BLaER1 (cell line): ENCODE data around the gene SPEM2.

Source experiments
- H3K27ac ChIP-seq: shearing (Covaris generic); formaldehyde crosslinking; 2 replicates; pipeline ENCODE4 v1.8.1; 2022
- H3K27me3 ChIP-seq: shearing (Covaris generic); formaldehyde crosslinking; 2 replicates; pipeline ENCODE4 v1.8.1; 2022
- H3K36me3 ChIP-seq: shearing (Covaris generic); formaldehyde crosslinking; 2 replicates; pipeline ENCODE4 v1.8.1; 2022
- H3K4me1 ChIP-seq: shearing (Covaris generic); formaldehyde crosslinking; 2 replicates; pipeline ENCODE4 v1.8.1; 2022
- H3K4me2 ChIP-seq: shearing (Covaris generic); formaldehyde crosslinking; 2 replicates; pipeline ENCODE4 v1.8.1; 2022
- H3K4me3 ChIP-seq: shearing (Covaris generic); formaldehyde crosslinking; 2 replicates; pipeline ENCODE4 v1.8.1; 2022
- H3K9ac ChIP-seq: shearing (Covaris generic); formaldehyde crosslinking; 2 replicates; pipeline ENCODE4 v1.8.1; 2022
- H3K9me3 ChIP-seq: shearing (Covaris generic); formaldehyde crosslinking; 2 replicates; pipeline ENCODE4 v1.8.1; 2022
- H4K20me1 ChIP-seq: shearing (Covaris generic); formaldehyde crosslinking; 2 replicates; pipeline ENCODE4 v1.8.1; 2022
- Cebpa-rat ChIP-seq: shearing (Covaris generic); IDR thresholded peaks from 2 replicates; pipeline ENCODE4 v1.8.1; 2022

SPEM2 gene

DNA sequence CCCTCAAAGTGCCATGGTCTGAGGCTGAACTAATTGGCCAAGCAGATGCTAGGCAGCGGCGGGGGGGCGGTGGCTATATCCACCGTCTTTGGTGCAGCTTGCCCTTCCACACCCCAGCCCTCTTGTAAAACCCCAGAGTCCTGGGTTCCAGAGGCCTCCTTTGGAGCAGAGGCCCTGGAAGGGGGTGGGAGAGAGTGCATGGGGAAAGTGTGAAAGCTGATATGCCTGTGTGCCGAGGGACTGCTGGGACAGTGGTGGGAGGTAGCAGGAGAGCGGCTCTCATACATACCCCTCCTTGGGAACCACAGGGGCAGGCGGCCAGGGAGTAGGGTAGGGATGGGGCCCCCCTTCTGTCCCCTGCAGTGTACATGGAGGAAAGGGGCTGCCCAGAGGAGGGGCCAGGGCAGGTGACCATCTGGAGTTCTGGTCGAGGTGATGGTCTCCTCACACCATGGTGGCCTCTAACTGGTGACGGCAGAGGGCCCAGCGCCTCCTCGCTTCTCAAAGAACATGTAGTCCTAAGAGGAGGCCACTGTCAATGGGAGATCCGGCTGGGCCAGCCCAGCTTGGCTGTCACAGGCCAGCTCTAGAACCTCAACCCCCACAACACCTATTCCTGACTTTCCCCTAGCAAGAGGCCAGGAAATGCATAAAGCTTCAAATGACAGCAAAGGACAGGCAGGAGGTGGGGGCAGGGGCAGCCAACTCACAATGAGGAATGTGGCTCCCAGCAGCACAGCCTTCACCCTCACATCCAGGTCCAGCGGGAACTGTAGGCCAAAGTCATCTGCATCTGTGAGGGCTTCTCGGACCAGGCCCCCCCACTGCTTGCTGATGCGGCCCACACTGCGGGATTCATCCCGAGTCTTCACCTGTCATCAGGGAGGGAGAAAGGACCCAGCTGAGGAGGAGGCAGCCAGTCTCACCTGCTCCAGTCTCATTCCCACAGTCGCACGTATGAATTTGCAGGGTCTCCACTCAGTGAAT is 35.2 kb upstream of the SPEM2 start:
- Histone ChIP-seq H3K4me2 (no peak overlapping the region), H3K9ac (no peak overlapping the region), H4K20me1 (peaks cover 17% of the 10 kb centered on the region; the same call in 1 of the 2 replicates), H3K27ac (no peak overlapping the region), H3K27me3 (no peaks in the 10 kb centered on the region), H3K9me3 (no peaks in the 10 kb centered on the region), H3K4me3 (no peak overlapping the region), H3K36me3 (peaks cover 52% of the 10 kb centered on the region), H3K4me1 (peaks cover 34% of the 10 kb centered on the region)
- TF ChIP-seq Cebpa-rat, result no peak

DNA sequence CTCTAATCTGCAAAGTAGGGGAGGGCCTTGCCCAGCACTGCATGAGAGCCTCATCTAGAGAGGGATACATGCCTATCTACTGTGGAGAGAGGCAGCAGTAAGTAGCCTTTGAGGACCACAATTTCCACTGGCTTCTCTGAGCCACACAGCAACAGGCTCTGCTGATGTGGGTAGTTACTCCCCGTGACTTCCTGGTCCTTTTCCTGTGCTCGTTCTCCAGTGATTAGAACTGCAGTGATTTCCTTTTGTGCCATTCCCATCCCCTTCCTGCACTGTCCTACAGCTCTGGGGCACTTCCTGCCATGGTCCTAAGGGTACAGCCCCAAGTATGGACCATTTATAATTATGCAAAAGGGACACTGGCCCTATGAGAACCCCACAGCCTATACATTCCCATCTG is 34.1 kb upstream of the SPEM2 start:
- H4K20me1 ChIP-seq, result peaks cover 12% of the 10 kb centered on the region; the same call in 1 of the 2 replicates
- H3K4me1 ChIP-seq, result peaks cover 37% of the 10 kb centered on the region
- TF ChIP-seq Cebpa-rat, result no peak
- no peaks in the 10 kb centered on the region for H3K27me3 ChIP-seq
- peak overlapping the region; percentile 40 for H3K4me2 ChIP-seq
- peaks cover 52% of the 10 kb centered on the region for H3K36me3 ChIP-seq
- H3K4me3 ChIP-seq, result no peak overlapping the region
- no peak overlapping the region for H3K27ac ChIP-seq
- no peak overlapping the region for H3K9ac ChIP-seq
- no peaks in the 10 kb centered on the region for H3K9me3 ChIP-seq

GRCh38 chr17:7392696-7393612 is 32.5 kb upstream of the SPEM2 start:
- peak overlapping the region; percentile 88 for H3K27ac ChIP-seq
- no peak for TF ChIP-seq Cebpa-rat
- H3K9ac ChIP-seq, result peak overlapping the region; percentile 87
- 0 out of 2 replicates have a peak, but pooled peaks cover 7% of the 10 kb centered on the region for H4K20me1 ChIP-seq
- H3K4me3 ChIP-seq, result peak overlapping the region; percentile 90
- H3K4me2 ChIP-seq, result peak overlapping the region; percentile 97
- H3K9me3 ChIP-seq, result no peaks in the 10 kb centered on the region
- H3K27me3 ChIP-seq, result no peaks in the 10 kb centered on the region
- H3K36me3 ChIP-seq, result peaks cover 48% of the 10 kb centered on the region
- H3K4me1 ChIP-seq, result peaks cover 37% of the 10 kb centered on the region

DNA sequence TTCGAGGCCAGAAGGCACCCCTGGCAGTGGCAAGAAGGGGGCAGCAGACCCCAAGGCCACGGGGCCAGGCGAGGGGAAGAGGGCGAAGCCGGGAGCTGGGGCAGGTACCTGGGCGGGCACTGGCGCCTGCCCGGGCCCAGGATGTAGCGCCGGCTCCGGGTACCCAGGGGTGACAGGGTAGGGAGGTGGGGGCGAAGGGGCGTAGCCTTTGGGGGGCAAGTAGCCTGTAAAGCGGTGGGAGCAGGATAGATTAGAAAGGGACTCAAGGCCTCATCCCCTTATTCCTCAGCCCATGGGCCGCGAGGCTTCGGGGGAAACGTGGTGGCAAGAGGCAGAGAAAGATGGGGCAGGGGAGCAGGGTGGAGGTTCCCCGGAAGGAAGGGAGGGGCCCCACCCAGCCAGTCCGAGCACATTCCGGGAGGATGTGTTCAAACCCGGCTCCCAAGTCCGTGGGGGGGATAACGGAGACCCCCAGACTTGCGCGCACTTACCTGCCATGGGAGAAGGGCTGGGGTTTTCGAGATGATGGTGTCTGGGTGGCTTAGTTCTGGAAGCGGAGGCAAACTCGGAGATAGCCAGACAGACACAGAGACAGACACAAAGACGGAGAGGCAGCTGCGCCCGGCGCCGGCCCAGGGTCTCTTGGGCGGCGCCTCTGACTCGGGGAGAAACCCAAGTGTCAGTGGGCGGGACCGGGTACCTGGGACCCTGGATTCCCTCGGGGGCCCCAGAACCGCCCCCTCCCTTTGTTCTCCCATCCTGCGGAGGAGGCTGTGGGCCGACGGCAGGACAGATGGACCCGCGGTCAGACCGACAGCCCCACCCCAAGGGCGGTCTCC is 31.6 kb upstream of the SPEM2 start:
- Histone ChIP-seq H3K4me1 (peaks cover 32% of the 10 kb centered on the region), H3K27ac (peak overlapping the region; percentile 88), H3K27me3 (no peaks in the 10 kb centered on the region), H3K9ac (peak overlapping the region; percentile 87), H3K9me3 (no peaks in the 10 kb centered on the region), H3K36me3 (peaks cover 40% of the 10 kb centered on the region), H3K4me2 (peak overlapping the region; percentile 97), H3K4me3 (peak overlapping the region; percentile 90), H4K20me1 (0 out of 2 replicates have a peak, but pooled peaks cover 4% of the 10 kb centered on the region)
- TF ChIP-seq Cebpa-rat, result no peak

- TF ChIP-seq Cebpa-rat, result no peak
Observed at GRCh38 chr17:7394452-7395191, 30.8 kb upstream of the SPEM2 start, which contains the start of gene PLSCR3. PLSCR3 (minus strand) TSS chr17:7394525; CDS start chr17:7394110, 415 bp downstream.

GRCh38 chr17:7396147-7396546 is 29.3 kb upstream of the SPEM2 start:
- H3K27me3 ChIP-seq, result no peaks in the 10 kb centered on the region
- peaks cover 16% of the 10 kb centered on the region for H3K36me3 ChIP-seq
- no peak for TF ChIP-seq Cebpa-rat
- no peak overlapping the region for H3K4me3 ChIP-seq
- H4K20me1 ChIP-seq, result no peaks in the 10 kb centered on the region
- no peaks in the 10 kb centered on the region for H3K9me3 ChIP-seq
- H3K4me2 ChIP-seq, result no peak overlapping the region
- no peak overlapping the region for H3K27ac ChIP-seq
- peaks cover 23% of the 10 kb centered on the region for H3K4me1 ChIP-seq
- H3K9ac ChIP-seq, result no peak overlapping the region

More at GRCh38 chr17:7394452-7395191, 30.8 kb upstream of the SPEM2 start, which contains the start of gene PLSCR3:
- Histone ChIP-seq H3K9ac (peak within 1 kb of the TSS; percentile 87), H4K20me1 (no peaks in the 10 kb centered on the region), H3K4me2 (peak within 1 kb of the TSS; percentile 97), H3K36me3 (peaks cover 32% of the 10 kb centered on the region), H3K4me3 (peak within 1 kb of the TSS; percentile 90), H3K27ac (peak within 1 kb of the TSS; percentile 88), H3K4me1 (peaks cover 26% of the 10 kb centered on the region), H3K9me3 (no peaks in the 10 kb centered on the region), H3K27me3 (no peaks in the 10 kb centered on the region)

DNA sequence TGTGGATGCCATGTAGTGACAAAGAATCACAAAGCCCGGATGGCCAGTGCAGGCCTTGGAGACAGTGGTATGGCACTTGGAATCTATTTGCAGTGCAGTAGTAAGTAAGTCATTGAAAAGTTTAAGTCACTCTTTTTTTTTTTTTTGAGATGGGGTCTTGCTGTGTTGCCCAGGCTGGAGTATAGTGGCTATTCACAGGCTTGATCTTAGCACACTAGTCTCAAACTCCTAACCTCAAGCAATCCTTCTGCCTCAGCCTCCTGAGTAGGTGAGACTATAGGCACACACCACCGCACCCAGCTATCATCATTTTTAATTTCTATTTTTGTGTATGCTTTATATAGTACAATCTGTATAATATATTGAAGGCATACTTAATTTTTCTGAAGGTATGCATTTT is 26.8 kb upstream of the SPEM2 start:
- Histone ChIP-seq H3K27me3 (no peaks in the 10 kb centered on the region), H3K4me2 (no peak overlapping the region), H3K36me3 (no peaks in the 10 kb centered on the region), H3K9me3 (no peaks in the 10 kb centered on the region), H4K20me1 (peaks cover 8% of the 10 kb centered on the region; the same call in 1 of the 2 replicates), H3K4me1 (peaks cover 18% of the 10 kb centered on the region), H3K4me3 (no peak overlapping the region), H3K9ac (no peak overlapping the region), H3K27ac (no peak overlapping the region)
- TF ChIP-seq Cebpa-rat, result no peak

- H3K9ac ChIP-seq, result peak overlapping the region; percentile 84
- H4K20me1 ChIP-seq, result peaks cover 8% of the 10 kb centered on the region; the same call in 1 of the 2 replicates
- peaks cover under 1% of the 10 kb centered on the region; the same call in 1 of the 2 replicates for H3K36me3 ChIP-seq
- H3K27ac ChIP-seq, result peak overlapping the region; percentile 82
- H3K27me3 ChIP-seq, result no peaks in the 10 kb centered on the region
- peak overlapping the region; percentile 84 for H3K4me2 ChIP-seq
- H3K9me3 ChIP-seq, result no peaks in the 10 kb centered on the region
- H3K4me1 ChIP-seq, result peaks cover 30% of the 10 kb centered on the region
- TF ChIP-seq Cebpa-rat, result no peak
- H3K4me3 ChIP-seq, result peak overlapping the region; percentile 79
Observed at GRCh38 chr17:7403043-7403726, 22.2 kb upstream of the SPEM2 start.
